Lung (tissue), 12 donors: ENCODE results near the gene IRX4. TPM values are rescaled to one million over a fixed set of nuclear protein-coding genes. Genes with fewer than 3 reads are reported as not detected.

Source experiments
- ATAC-seq: fragments of 200-7000 bp; cut with Tn5 transposase; one replicate; pipeline ENCODE4 v1.9.1; 2020; ENCODE audit warnings: moderate number of reproducible peaks; ENCODE audit not compliant: insufficient read depth, low FRiP score
- DNase-seq, 3 donors: peaks; one replicate each; pipeline ENCODE4 v3.0.0-alpha.2; 2013 to 2017
- H3K27ac ChIP-seq, 2 donors: one replicate each; pipeline ENCODE4 v1.5.1; 2013; ENCODE audit warnings: mild to moderate bottlenecking in 2 of 2, moderate library complexity in 2 of 2, control low read depth in 1 of 2, inconsistent platforms in 1 of 2, low read depth in 1 of 2, low read length in 1 of 2
- H3K27me3 ChIP-seq, 3 donors: one replicate each; pipeline ENCODE4 v1.5.1; 2013; ENCODE audit warnings: low read length in 2 of 3; ENCODE audit not compliant: control insufficient read depth in 3 of 3, insufficient read depth in 3 of 3
- H3K36me3 ChIP-seq, 4 donors: one replicate each; pipeline ENCODE4 v1.5.1; 2013; ENCODE audit warnings: low read length in 4 of 4, mild to moderate bottlenecking in 1 of 4, moderate library complexity in 1 of 4; ENCODE audit not compliant: control insufficient read depth in 4 of 4, insufficient read depth in 4 of 4
- H3K4me1 ChIP-seq, 5 donors: one replicate each; pipeline ENCODE4 v1.5.1; 2013; ENCODE audit warnings: low read length in 5 of 5, mild to moderate bottlenecking in 2 of 5, moderate library complexity in 1 of 5; ENCODE audit not compliant: control insufficient read depth in 5 of 5, insufficient read depth in 5 of 5
- H3K4me3 ChIP-seq: one replicate; pipeline ENCODE4 v1.5.1; 2013; ENCODE audit warnings: mild to moderate bottlenecking, control low read depth, moderate library complexity
- H3K9ac ChIP-seq, 2 donors: one replicate each; pipeline ENCODE4 v1.5.1; 2013; ENCODE audit warnings: low read length in 2 of 2, control low read depth in 1 of 2; ENCODE audit not compliant: insufficient read depth in 1 of 2
- H3K9me3 ChIP-seq, 4 donors: one replicate each; pipeline ENCODE4 v1.5.1; 2013; ENCODE audit warnings: low read length in 3 of 4, mild to moderate bottlenecking in 1 of 4, moderate library complexity in 1 of 4; ENCODE audit not compliant: control insufficient read depth in 4 of 4, insufficient read depth in 3 of 4
- CTCF ChIP-seq: IDR thresholded peaks from 2 replicates; pipeline ENCODE4 v1.5.1; 2012; ENCODE audit warnings: mild to moderate bottlenecking; ENCODE audit errors: control extremely low read depth, extremely low read depth
- WGBS, 2 donors: extraction: QIAGEN DNeasy Blood & Tissue Kit; methylation state at CpG; one replicate each; pipeline ENCODE4 v1.1.7; 2013; 5-methylcytosine and 5-hydroxymethylcytosine counted together
- polyA plus RNA-seq, 2 donors: library from polyadenylated mRNA; stranded (reverse); fragments of 200-250 nt; gene quantifications; one replicate each; pipeline ENCODE4 v1.2.1, GENCODE V29; 2013
- total RNA-seq, 2 donors: library from RNA; depleted of rRNA in 1 of 2; stranded (reverse); fragments of >200 nt in 1 of 2; gene quantifications; one replicate each; pipeline ENCODE4 v1.2.1, GENCODE V29; 2014 to 2021
- donor health status: control.
- donor health status: control.
- donor health status: Bipolar disorder and iron deficiency.
- donor health status: healthy.
- donor health status: DM: yes; HTN: yes; CAD: no.

IRX4 gene
- total and polyA plus RNA-seq, 4 donors = 0.02 TPM; not detected in 3

GRCh38 chr5:1875843-1876659 is 6.7 kb downstream of the IRX4 start:
- H3K4me1 ChIP-seq = peaks cover 0 to 10% (median 0%) of the 10 kb centered on the region in 5 donors
- H3K27ac ChIP-seq = no peak overlapping the region
- no peak for ATAC-seq
- no peak for TF ChIP-seq CTCF
- no peak overlapping the region for H3K9ac ChIP-seq
- DNase-seq = no peak
- H3K4me3 ChIP-seq = no peak overlapping the region
- peaks cover 0 to 10% (median 0%) of the 10 kb centered on the region in 4 donors for H3K9me3 ChIP-seq
- no peaks in the 10 kb centered on the region for H3K36me3 ChIP-seq
- 1 to 3% methylated on average over 56 to 61 of the region's 61 CpGs for WGBS, 2 donors
- H3K27me3 ChIP-seq = peaks cover 38 to 90% (median 71%) of the 10 kb centered on the region in 3 donors

DNA sequence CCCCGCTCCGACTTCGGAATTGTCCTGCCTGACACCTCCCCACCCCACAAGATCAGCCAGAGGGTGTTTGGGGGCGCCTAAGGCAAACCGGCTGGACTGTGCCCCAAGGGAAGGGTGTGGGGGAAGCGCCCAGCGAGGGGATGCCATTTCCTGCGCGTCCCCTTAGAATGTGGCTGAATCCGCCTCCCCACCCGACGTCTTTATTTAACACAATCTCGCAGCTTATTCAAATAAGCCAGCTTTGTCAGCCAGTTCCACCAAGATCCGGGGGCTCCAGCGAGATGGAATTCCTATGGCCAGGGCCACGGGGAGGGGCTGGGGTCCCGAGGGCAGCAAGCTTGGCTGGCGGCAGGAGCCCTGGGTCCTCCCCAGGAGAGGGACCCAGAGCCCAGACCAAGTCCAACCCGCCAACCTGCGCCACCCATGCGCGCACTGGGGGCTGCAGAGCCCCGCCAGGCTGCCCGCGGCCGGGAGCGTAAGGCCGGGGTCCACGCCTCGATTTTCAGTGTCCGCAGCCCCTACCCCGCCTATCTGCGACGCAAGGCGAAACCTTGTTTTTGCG is 7.4 kb downstream of the IRX4 start:
- Histone ChIP-seq H3K9me3 (peaks cover 0 to 17% (median 0%) of the 10 kb centered on the region in 4 donors), H3K27me3 (peaks cover 34 to 90% (median 72%) of the 10 kb centered on the region in 3 donors), H3K27ac (no peak overlapping the region), H3K36me3 (no peaks in the 10 kb centered on the region), H3K9ac (no peak overlapping the region), H3K4me3 (no peak overlapping the region), H3K4me1 (peaks cover 0 to 10% (median 0%) of the 10 kb centered on the region in 5 donors)
- DNase-seq (no peak), ATAC-seq (no peak)
- WGBS, 2 donors = 5 to 6% methylated on average over 36 of the region's 36 CpGs
- no peak for TF ChIP-seq CTCF

GRCh38 chr5:1874771-1875220 is 7.9 kb downstream of the IRX4 start:
- WGBS, 2 donors = 3% methylated on average over 34 to 36 of the region's 36 CpGs

More at GRCh38 chr5:1874771-1875220, 7.9 kb downstream of the IRX4 start:
- Histone ChIP-seq H3K4me1 (peaks cover 0 to 10% (median 4%) of the 10 kb centered on the region in 5 donors), H3K9me3 (peaks cover 0 to 22% (median 0%) of the 10 kb centered on the region in 4 donors), H3K36me3 (no peaks in the 10 kb centered on the region), H3K27me3 (peaks cover 31 to 90% (median 72%) of the 10 kb centered on the region in 3 donors), H3K9ac (no peak overlapping the region), H3K4me3 (no peak overlapping the region), H3K27ac (no peak overlapping the region)
- DNase-seq (no peak), ATAC-seq (no peak)
- TF ChIP-seq CTCF = no peak
